ENCODE data around the gene APOH.

Gene APOH

GRCh38 chr17:66234611-66235010 is 5.4 kb upstream of the APOH start:
- no peak for DNase-seq

- DNase-seq: no peak
Measured at GRCh38 chr17:66233023-66233753, 4.0 kb upstream of the APOH start.

GRCh38 chr17:66230922-66231591 is 1.8 kb upstream of the APOH start:
- no peak for DNase-seq

DNA sequence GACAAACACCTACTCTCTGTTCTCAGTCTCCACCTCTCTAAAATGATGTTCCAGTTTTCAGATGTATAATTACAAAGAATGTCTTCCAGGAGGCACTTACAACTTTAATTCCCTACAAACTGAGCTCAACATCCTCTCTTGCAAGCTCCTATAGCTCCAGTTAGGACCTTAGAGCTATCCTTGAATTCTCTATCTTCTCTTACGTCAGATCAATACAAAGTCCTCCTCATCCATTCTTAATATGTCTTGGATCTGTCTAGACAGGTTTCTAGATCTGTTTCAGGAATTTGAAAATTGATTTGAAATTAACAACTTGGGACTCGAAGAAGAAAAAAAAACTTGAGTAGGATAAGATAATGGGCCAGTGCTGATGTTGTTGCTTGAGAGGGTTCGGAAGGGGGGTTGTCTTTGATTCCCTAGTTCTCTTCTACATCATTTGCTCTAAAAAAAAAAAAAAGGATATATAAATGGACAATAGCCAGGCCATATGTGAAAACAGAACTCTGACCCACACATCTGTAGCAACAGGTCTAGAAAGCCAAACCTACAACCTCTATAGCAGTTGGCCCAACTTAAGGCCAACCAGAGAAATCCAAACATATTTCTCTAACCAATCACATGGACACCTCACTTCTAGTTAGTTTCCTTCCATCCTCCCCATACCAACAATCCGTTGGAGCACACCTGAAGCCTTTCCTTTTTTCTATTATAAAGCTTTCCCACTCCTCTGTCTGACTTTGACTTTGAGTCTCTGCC is 746 bp upstream of the APOH start:
- no peak for DNase-seq

DNA sequence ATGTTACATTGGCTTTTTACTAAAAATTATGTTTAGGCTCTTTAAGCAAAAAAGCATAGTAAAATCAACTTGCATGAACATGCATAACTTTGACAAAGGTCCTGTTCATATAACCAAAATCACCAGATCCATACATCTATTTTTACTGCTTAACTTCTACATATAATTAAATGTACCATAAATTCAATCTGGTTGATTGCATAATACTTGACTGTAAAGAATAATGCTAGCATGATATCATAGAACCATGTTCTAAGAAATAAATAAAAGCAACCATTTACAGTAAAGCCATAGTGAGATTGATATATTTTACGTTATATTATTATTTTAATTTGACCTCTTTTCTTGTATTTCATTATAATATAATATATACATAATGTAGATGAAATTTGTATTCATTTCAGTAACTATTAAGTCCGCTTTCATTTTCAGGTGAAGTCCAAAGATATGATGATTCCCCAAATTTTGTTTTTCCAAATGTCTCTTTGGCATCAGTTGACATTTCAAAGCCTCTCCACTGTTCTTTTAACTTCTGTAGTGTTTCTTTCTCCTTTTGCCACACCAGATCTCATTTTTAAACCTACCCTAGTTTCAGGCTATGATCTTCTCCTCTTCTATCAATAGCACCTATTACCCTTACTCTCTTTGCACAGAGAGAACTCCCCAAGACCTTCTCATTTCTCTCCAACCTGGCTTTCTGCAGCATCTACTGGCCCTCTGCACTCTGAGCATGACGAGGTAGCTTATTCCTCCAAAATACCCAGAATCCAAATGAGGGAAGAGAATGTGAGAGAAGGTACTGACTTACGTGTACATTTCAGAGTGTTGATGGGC is 1.8 kb downstream of the APOH start:
- DNase-seq: no peak

GRCh38 chr17:66222798-66223350 is 6.3 kb downstream of the APOH start:
- no peak for DNase-seq

- no peak for DNase-seq
Measured at GRCh38 chr17:66221755-66222530, 7.3 kb downstream of the APOH start.

- no peak for DNase-seq
Measured at GRCh38 chr17:66221343-66221742, 7.9 kb downstream of the APOH start.

- no peak for DNase-seq
Measured at GRCh38 chr17:66220079-66220835, 9.0 kb downstream of the APOH start.

DNA sequence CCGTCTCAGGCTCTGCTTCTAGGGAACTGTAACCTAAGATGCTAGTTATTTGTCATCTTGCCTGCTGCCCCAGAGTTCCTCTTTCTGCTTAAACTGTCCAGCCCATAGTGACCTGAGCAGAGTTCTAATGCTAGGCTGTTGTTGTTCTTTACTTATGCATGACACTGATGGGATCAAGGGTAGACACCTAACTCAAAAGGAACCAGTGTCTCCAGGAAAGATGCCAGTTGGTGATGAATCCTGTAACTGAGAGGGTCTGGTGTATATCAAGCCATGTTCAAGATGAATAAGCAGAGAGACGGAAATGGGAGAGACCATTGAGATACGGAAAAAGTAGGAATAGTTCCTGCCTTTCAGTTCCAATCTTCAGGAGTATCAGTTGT is 13.7 kb downstream of the APOH start:
- DNase-seq: no peak

DNA sequence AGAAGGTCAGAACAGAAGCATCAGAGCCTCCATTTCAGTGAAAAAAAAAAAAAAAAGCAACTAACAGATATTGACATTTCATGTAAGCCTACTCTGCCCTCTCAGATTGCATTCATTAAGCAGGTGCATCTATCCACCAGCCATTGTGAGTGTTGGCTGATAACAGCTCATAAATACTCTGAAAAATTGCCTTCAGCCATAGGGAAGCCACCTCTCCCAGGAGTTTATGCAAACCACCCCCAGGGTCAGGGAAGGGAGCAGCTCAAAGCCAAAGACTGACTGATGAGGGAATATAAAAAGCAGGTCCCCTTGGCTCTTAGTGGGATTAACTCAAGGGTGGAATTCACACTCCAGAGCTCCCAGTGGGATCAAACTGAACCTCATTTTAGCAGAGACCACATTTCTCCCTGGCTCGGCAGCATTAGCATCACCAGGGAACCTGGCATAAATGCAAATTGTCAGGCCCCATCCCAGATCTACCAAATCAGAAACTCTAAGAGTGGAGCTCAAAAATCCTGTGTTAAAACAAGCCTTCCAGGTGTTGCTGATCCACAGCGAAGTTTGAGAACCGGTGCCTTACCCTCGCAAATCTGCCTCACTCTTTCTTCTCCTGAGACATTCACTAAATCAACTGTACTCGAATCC is 14.2 kb downstream of the APOH start:
- DNase-seq: no peak

DNA sequence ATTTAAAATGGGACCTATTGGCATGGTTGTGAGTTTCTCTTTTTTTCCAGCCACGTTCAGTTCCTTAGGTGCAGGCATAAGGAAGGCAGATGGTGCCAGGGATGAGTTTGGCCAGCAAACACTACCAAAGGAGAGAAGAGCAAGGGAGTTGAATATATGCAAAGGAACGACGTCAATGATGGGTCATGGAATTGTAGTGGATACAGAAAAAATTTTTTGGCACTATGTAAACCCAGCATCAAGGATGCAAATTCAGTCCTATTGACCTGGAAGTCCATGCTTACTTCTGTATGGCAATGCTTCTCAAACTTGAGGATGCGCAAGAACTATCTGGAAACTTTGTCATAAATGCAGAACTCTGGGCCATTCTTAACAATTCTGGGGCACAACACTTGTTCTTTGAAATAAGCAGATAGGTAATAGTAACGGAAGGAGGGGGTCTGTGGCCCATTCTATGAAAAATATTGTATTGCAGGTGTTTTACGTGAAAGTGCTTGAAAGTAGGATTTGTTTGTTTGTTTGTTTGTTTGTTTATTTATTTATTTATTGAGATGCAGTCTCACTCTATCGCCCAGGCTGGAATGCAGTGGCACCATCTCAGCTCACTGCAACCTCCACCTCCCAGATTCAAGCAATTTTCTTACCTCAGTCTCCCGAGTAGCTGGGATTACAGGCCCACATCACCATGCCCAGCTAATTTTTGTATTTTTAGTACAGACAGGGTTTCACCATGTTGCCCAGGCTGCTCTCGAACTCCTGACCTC is 18.0 kb downstream of the APOH start:
- no peak for DNase-seq

DNA sequence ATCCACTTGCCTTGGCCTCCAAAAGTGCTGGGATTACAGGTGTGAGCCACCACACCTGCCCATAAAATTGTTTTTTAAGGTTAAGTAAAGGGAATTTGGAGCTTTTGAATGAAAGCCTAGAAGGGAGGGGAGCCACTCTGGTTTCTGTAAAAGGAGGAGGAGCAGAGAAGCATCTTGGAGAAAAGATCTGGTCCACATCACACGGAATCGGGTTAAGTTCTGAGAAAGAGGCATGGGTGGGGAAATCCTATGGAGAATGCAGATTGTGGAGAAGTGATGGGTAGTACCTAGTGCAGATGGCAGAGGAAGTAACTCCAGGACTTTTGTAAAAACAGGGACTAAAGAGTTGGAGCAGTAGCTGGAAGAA is 19.0 kb downstream of the APOH start:
- DNase-seq: no peak

- DNase-seq: no peak
Measured at GRCh38 chr17:66207936-66208335, 21.3 kb downstream of the APOH start.

DNA sequence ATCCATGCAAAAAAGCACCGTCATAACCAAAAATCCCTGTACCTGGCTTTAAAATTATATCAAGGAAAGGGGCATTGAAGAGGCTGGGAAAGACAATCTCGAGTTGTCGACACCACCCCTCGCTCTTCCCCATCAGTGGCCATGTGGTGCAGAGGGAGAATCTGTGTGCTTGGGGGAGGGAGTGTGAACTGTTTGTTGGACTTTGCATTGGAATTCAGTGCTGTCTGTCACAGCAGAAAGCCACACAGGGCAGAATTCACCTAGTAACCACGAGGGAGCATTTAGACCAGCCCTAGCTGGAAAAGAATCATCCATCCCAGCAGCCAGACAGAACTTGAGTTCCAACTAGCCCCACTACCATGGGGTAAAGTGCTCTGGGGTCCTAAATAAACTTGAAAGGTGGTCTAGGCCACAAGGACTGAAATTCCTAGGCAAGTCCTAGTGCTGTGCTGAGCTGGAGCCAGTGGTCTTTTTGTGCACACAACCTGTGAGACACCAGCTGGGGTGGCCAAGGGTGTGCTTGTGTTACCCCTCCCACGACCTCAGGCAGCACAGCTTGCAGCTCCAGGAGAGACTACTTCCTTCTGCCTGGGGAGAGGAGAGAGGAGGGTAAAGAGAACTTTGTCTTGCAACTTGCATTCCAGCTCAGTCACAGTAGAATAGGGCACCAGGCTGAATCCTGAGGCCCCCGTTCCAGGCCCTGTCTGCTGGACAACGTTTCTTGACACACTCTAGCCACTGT is 25.8 kb downstream of the APOH start:
- DNase-seq: no peak

- DNase-seq: no peak
Measured at GRCh38 chr17:66200685-66201092, 28.5 kb downstream of the APOH start.

DNA sequence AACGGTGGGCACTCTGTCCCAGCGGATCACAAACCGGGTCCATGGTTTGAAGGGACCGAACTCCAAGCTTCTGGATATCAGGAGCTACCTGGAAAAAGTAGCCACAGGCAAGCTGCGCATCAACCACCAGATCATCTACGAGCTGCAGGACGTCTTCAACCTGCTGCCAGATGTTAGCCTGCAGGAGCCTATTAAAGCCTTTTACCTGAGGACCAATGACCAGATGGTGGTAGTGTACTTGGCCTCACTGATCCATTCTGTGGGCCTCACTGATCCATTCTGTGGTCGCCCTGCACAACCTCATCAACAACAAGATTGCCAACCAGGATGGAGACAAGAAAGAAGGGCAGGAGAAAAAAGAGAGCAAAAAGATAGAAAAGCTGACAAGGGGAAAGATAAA is 31.0 kb downstream of the APOH start:
- DNase-seq: no peak

DNA sequence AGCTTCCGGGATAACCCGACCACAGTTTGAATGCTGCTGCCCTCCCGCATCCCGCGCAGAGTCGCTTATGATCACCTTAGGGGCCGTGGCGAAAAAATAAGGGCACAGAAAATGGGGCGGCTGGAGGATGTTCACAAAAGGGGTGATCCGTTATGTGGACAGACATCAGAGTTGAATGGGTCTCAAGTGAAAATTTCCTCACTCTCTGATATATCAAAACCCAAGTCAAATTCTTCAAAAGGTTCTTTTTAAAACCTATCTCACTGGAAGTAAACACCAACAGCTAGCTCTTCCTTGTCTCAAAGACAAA is 36.9 kb downstream of the APOH start:
- DNase-seq: no peak

- no peak for DNase-seq
Measured at GRCh38 chr17:66191593-66192377, 37.4 kb downstream of the APOH start, which contains the start of gene CEP112. TSS of gene CEP112 (minus strand) at chr17:66192133.

All from SIG-M5 (cell line).